Urinary bladder (tissue), 4 donors: ENCODE measurements around the gene CACNA1C. TPM values are rescaled to one million over a fixed set of nuclear protein-coding genes. Genes with fewer than 3 reads are reported as not detected.

ENCODE experiments used
- DNase-seq: peaks from one replicate; pipeline ENCODE4 v3.0.0-alpha.2; 2015; ENCODE audit errors: extremely low spot score
- H3K27ac ChIP-seq: one replicate; pipeline ENCODE4 v1.5.1; 2013; ENCODE audit warnings: low read depth, mild to moderate bottlenecking, moderate library complexity
- H3K36me3 ChIP-seq: one replicate; pipeline ENCODE4 v1.6.1; 2013; ENCODE audit warnings: mild to moderate bottlenecking, moderate library complexity; ENCODE audit not compliant: insufficient read depth
- H3K4me1 ChIP-seq: one replicate; pipeline ENCODE4 v1.6.1; 2013; ENCODE audit warnings: mild to moderate bottlenecking, moderate library complexity; ENCODE audit not compliant: insufficient read depth
- H3K4me3 ChIP-seq: one replicate; pipeline ENCODE4 v1.5.1; 2013; ENCODE audit warnings: low read depth, low read length
- WGBS: extraction: QIAGEN DNeasy Blood & Tissue Kit; methylation state at CpG from one replicate; pipeline ENCODE4 v1.1.7; 2013; 5-methylcytosine and 5-hydroxymethylcytosine counted together
- polyA plus RNA-seq: library from polyadenylated mRNA; stranded (reverse); fragments of 200-250 nt; gene quantifications from one replicate; pipeline ENCODE4 v1.2.3, GENCODE V29; 2013
- total RNA-seq: library from RNA; depleted of rRNA; stranded (reverse); fragments of >200 nt; gene quantifications from one replicate; pipeline ENCODE4 v1.2.3, GENCODE V29; 2014
- donor health status: healthy with polysubstance abuse.
- donor health status: healthy.

The CACNA1C gene
- total and polyA plus RNA-seq, 2 donors: 25.7 to 34.5 TPM

DNA sequence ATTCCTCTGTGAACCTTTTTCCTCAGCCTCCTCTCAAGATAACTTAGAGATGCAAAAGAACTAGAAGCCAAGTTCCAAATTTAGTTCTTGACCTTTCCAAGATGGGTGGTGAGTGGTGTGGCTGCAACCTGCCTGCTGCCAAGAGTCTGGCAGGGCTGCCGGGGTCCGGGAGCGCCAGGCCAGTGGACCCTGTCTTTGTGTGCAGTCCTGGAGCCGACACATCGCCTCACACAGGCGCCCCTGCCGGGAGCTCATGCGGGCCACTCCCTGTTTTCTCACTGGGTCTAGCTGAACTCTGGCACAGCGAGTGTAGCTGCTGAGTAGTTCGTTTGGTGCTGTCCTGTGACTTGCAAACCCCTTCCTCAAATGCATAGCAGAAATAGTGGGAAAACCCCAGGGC, 84.9 kb downstream of the CACNA1C start:
- no peak overlapping the region for H3K27ac ChIP-seq
- 45% methylated on average over 10 of the region's 10 CpGs for WGBS
- no peaks in the 10 kb centered on the region for H3K4me1 ChIP-seq
- H3K4me3 ChIP-seq: no peak overlapping the region
- H3K36me3 ChIP-seq: no peaks in the 10 kb centered on the region
- DNase-seq: no peak

DNA sequence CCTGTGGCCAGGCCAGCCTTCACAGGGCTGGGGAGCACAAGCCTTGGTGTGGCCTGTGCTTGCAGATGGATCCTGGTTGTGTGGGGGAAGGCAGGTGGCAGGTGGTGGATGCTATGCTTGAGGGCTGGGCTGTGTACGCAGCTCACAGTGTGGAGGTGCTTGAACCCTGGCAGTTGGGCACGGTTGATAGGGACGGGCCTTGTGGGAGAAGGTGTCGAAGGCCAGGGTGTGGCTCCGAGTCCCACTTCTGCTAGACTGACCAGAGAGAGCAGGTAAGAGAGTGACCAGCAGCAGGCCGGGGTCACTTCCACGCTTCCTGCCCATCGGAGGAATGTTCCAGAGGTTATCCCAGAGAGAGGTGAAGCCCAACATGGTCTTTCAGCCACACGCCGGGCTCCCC, 85.5 kb downstream of the CACNA1C start:
- no peaks in the 10 kb centered on the region for H3K36me3 ChIP-seq
- no peak overlapping the region for H3K4me3 ChIP-seq
- no peak overlapping the region for H3K27ac ChIP-seq
- DNase-seq: no peak
- no peaks in the 10 kb centered on the region for H3K4me1 ChIP-seq
- 96% methylated on average over 10 of the region's 10 CpGs for WGBS

- WGBS: 91% methylated on average over 6 of the region's 6 CpGs
- no peaks in the 10 kb centered on the region for H3K4me1 ChIP-seq
- DNase-seq: no peak
- H3K36me3 ChIP-seq: no peaks in the 10 kb centered on the region
- H3K27ac ChIP-seq: no peak overlapping the region
- H3K4me3 ChIP-seq: no peak overlapping the region
Measured at GRCh38 chr12:2138871-2139308, 86.1 kb downstream of the CACNA1C start.

DNA sequence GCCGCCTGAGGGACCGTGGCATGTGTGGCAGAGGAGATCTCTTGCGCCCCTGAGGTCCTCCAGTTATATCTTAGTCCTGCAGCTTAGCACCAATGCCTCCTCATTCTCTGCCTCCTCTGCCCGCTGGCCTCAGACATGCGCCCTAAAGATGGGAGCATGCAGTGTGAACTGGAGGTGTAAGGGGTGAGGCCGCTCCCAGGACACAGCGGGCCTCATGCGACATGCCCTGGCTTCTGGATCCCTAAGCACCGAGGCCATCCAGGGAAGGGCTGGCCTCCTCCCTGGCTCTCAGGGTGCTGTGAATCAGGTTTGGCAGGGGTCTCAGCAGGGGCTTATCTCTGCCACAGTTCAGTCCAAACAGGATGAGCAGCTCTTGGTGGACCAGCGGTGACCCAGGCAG, 86.9 kb downstream of the CACNA1C start:
- no peaks in the 10 kb centered on the region for H3K36me3 ChIP-seq
- 89% methylated on average over 10 of the region's 10 CpGs for WGBS
- H3K4me3 ChIP-seq: no peak overlapping the region
- no peaks in the 10 kb centered on the region for H3K4me1 ChIP-seq
- no peak overlapping the region for H3K27ac ChIP-seq
- no peak for DNase-seq

GRCh38 chr12:2140858-2141519, 88.2 kb downstream of the CACNA1C start:
- 79% methylated on average over 9 of the region's 9 CpGs for WGBS
- no peak for DNase-seq
- Histone ChIP-seq H3K4me3 (no peak overlapping the region), H3K36me3 (no peaks in the 10 kb centered on the region), H3K4me1 (no peaks in the 10 kb centered on the region), H3K27ac (no peak overlapping the region)

- no peak for DNase-seq
- H3K27ac ChIP-seq: no peak overlapping the region
- H3K4me1 ChIP-seq: no peaks in the 10 kb centered on the region
- H3K36me3 ChIP-seq: no peaks in the 10 kb centered on the region
- no peak overlapping the region for H3K4me3 ChIP-seq
- 66% methylated on average over 10 of the region's 10 CpGs for WGBS
Measured at GRCh38 chr12:2142068-2142467, 89.3 kb downstream of the CACNA1C start.

DNA sequence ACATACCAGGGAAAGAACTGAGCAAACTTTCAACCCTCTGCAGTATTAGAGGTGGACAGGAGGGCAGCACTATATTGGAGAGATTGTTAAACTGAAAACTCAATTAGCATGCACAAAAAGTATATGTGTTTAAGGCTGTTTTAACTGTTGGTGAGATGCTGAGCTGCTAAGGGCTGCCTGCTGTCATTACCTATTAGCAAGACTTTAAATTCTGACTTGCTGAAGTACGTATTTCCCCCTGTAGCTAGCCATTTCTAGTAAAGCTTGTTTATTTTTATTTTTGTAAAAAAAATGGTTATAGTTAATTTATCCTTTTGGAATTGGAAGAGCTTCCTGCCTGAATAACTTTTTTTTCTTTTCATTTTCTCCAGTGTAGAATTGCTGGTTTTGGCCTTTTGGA, 92.2 kb downstream of the CACNA1C start:
- DNase-seq: no peak
- Histone ChIP-seq H3K27ac (no peak overlapping the region), H3K4me1 (no peaks in the 10 kb centered on the region), H3K4me3 (no peak overlapping the region), H3K36me3 (no peaks in the 10 kb centered on the region)
- WGBS: 33% methylated on average over 1 of the region's 1 CpG

DNA sequence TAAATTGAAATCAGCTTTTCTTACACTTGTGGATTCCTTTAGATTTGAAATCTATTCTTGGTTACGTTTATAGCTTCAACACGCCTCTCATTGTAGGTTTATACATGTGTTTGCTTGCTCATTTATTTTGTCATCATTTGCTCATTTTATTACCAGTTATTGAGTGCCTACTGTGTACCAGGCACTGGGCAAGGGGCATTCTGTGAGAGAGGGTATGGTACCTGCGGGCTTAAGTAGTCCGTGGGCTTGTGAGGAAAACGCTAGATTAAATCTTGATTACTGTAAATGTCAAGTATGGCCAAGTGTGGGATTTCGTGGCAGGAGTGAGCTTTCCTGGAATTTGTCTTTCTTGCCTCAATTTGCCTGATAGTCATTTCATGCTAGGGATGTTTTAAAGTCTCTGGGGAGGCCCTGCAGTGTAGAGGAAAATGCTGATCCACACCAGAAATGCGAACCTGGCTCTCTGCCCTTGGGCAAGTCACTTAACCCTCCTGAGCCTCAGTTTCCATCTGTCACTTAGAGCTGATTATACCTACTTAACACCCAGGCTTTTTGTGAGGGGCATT, 92.7 kb downstream of the CACNA1C start:
- H3K27ac ChIP-seq: no peak overlapping the region
- H3K4me3 ChIP-seq: no peak overlapping the region
- no peaks in the 10 kb centered on the region for H3K36me3 ChIP-seq
- 40% methylated on average over 7 of the region's 7 CpGs for WGBS
- no peaks in the 10 kb centered on the region for H3K4me1 ChIP-seq
- DNase-seq: no peak

DNA sequence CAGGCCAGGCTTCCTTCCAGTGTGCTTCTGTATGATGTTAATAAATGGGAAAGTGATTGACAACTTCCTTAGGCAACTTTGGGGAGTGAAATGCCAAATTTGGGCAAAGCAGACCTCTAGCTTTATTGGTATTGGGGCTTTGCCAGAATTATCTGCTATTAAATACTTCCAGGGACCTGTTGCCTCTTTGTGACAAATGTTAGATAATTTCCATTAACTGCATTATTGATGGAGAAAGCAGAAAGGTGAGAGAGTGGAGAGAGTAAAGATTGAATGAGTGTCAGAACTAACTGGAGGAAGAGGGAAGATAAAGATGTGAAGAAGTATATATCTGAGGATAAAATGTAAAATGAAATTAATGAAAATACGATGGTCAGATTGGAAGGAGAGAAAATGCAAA, 94.5 kb downstream of the CACNA1C start:
- no peaks in the 10 kb centered on the region for H3K36me3 ChIP-seq
- no peak overlapping the region for H3K27ac ChIP-seq
- H3K4me3 ChIP-seq: no peak overlapping the region
- 93% methylated on average over 1 of the region's 1 CpG for WGBS
- H3K4me1 ChIP-seq: no peaks in the 10 kb centered on the region
- no peak for DNase-seq

DNA sequence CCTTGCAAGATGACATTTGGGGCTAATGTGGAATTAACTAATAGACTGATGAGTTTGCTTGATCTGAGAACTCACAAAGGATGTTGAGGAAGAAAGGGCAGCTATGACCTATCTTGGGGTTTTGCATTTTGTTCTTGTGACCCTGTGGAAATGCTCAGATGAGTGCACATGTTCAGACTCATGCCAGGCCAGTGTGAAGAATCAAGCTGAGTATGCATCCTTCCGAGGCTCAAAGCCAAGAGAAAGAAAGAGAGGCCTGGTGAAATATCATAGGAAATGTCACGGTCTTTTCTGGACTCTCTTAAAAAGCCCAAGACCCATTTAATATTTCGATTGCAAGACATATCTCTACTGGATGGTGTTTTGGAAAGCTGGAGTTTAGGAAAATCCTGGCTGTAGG, 96.3 kb downstream of the CACNA1C start:
- no peaks in the 10 kb centered on the region for H3K4me1 ChIP-seq
- no peaks in the 10 kb centered on the region for H3K36me3 ChIP-seq
- no peak overlapping the region for H3K27ac ChIP-seq
- DNase-seq: no peak
- 66% methylated on average over 3 of the region's 3 CpGs for WGBS
- H3K4me3 ChIP-seq: no peak overlapping the region

DNA sequence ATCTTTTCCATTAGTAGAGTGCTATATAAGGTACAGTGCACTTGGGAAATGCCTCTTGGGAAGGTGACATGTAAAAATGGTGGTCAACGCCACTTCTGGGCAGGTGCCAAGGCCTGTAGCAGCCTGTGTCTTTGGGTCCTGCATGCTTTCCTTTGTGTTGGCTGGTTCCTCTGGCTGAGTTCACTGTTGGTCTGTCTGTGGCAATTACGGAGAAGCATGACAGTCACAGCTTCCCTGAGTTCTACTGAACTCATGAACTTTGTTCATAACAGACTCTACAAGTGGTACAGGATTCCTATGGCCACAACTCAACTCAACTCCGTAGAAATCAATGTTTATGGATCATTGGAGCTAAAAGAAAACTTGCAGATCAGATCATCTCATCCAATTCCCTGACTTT, 98.0 kb downstream of the CACNA1C start:
- no peak for DNase-seq
- Histone ChIP-seq H3K4me1 (no peaks in the 10 kb centered on the region), H3K36me3 (no peaks in the 10 kb centered on the region), H3K27ac (no peak overlapping the region), H3K4me3 (no peak overlapping the region)
- WGBS: 88% methylated on average over 3 of the region's 3 CpGs

DNA sequence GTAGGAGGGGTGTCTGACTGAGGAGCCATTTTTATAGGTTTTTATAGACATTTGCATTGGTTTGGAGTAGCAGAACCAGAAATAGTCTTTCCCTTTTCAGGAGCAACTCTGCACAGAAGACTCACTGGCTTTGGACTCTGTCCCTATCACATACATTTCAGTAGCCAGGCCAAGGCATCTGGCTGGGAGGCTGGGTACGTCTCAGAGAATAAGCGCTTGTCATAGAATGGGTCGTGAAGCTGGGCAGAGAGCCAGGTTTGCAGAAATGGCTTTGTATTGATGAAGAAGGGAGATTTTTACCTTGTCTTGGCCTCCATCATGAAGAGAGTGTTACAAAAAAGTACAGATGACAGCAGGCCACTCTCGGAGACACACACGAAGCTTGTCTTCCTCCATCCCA, 98.6 kb downstream of the CACNA1C start:
- no peak overlapping the region for H3K27ac ChIP-seq
- 71% methylated on average over 5 of the region's 5 CpGs for WGBS
- DNase-seq: no peak
- H3K36me3 ChIP-seq: no peaks in the 10 kb centered on the region
- no peaks in the 10 kb centered on the region for H3K4me1 ChIP-seq
- H3K4me3 ChIP-seq: no peak overlapping the region

GRCh38 chr12:2152134-2152533, 99.3 kb downstream of the CACNA1C start:
- no peaks in the 10 kb centered on the region for H3K4me1 ChIP-seq
- WGBS: 95% methylated on average over 5 of the region's 5 CpGs
- no peaks in the 10 kb centered on the region for H3K36me3 ChIP-seq
- H3K4me3 ChIP-seq: no peak overlapping the region
- no peak overlapping the region for H3K27ac ChIP-seq
- no peak for DNase-seq

GRCh38 chr12:2154050-2154449, 101.3 kb downstream of the CACNA1C start:
- DNase-seq: no peak
- Histone ChIP-seq H3K27ac (no peak overlapping the region), H3K4me3 (no peak overlapping the region), H3K36me3 (no peaks in the 10 kb centered on the region), H3K4me1 (no peaks in the 10 kb centered on the region)
- 40% methylated on average over 9 of the region's 9 CpGs for WGBS
